Activated CD4-positive, alpha-beta T cell treated with anti-CD3 and anti-CD28 coated beads, Interleukin-2, amount 50 U/mL, for 24 hours (primary cell): ENCODE measurements around the gene PHACTR3.

Source experiments
- DNase-seq, 2 donors: peaks; one replicate each; pipeline ENCODE4 v3.0.0-alpha.2; 2020; ENCODE audit warnings: low read depth in 1 of 2, low spot score in 1 of 2

Gene PHACTR3

GRCh38 chr20:59747671-59748515 lies 143.6 kb downstream of the PHACTR3 start:
- no peak for DNase-seq

DNA sequence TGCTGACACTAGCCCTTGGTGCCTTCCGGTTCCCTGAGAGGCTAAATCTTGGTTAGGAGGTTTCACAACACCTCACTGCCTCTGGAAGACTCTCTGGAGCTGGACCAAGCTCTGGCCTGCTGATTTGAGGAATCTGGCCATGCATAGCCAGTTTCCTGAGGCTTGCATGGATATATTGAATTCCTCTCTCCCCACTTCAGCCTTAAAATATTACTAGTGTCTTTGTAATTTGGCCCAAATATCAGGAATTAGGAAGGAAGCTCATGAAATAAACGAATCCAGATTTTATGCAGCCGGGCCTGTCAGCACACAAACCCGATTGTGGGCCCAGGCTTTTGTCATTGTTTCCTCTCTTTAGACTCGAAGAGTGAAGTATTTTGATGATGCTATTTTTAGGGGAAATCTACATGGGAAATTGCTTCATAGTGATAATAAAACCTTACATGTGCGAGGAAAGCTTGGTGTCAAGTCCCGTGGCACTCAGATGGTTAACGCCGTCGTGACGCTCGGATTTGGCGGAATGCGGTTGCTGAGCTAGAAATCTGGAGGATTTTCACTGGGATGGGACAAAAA lies 144.4 kb downstream of the PHACTR3 start:
- DNase-seq = no peak

- no peak for DNase-seq
These were observed 145.0 kb downstream of the PHACTR3 start for GRCh38 chr20:59749301-59749700.

- no peak for DNase-seq
These were observed 146.0 kb downstream of the PHACTR3 start for GRCh38 chr20:59750209-59750840.

GRCh38 chr20:59751075-59751711 lies 146.9 kb downstream of the PHACTR3 start:
- DNase-seq = no peak

DNA sequence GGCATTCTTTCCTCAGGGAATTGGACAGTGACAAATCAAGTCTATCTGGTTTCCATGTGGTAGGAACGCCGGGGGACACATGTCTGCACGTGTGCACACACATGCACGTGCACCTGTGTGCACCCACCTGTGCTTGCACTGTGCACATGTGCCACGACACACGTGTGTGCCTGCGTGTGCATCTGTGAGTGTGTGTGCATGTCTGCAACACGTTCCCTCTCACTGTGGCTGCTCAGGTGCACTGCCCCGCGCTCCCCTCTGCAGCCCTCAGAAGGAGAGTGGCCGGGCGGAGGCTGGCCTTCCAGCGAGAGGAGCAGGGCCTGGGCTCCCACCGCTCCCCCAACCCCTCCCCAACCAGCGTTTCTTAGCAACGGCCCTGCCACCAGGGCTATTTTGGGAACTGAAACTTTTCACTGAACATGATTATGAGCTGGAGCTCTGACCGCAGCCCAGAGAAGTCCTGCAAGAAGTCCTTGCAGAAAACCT lies 147.8 kb downstream of the PHACTR3 start:
- DNase-seq = no peak

DNA sequence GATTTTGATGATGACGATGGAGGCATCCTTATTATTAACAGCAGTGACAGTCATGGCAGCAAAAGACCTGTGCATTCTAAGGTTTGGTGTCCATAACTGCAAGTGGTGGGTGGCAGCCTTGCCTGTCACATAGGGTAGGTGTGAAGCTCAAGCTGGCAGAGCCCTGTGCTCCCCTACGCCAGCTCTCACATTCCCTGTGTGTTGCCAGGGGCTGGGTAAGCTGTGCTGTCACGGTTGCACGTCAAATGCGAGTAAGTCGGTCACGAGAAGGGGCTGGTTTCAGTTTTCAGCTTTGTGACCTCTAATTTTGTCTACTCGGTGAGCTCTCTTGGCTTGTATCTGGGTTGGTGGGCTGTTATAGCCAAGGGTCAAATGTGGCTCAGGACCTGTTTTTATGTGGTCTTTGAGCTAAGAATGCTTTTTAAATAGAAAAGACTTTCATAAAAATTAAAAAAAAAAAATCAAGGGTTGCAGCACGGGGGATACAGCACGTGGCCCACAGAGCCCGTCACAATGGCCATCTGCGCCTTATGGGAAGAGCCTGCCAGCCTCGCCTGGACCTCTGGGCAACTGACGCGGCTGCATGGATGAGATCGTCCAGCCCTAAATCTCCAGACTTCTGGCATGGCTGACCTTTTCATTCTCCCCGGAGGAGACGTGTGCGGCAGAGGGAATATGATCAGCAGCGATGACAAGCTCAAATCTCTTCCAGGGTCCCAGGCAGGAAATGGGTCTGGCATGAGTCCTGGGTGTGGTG lies 148.5 kb downstream of the PHACTR3 start:
- no peak for DNase-seq

DNA sequence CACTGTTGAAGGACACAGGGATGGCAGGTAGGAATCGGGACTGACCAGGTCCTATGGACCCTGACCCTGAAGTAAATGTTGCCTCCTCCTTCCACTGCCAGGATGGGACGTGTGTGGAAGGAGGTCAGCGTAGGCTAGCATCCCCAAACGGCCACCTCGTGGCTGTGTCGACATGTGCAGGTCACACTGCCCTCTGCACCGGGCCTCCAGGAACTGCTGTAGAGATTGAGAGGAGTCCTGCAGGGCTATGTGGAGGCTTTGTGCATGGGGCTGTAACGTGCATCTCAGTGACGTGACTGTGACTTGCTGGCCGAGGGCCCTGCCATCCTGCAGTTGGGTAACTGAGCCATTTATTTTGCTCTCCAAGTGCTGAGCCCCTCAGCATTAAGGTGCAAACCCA lies 149.5 kb downstream of the PHACTR3 start:
- no peak for DNase-seq

DNA sequence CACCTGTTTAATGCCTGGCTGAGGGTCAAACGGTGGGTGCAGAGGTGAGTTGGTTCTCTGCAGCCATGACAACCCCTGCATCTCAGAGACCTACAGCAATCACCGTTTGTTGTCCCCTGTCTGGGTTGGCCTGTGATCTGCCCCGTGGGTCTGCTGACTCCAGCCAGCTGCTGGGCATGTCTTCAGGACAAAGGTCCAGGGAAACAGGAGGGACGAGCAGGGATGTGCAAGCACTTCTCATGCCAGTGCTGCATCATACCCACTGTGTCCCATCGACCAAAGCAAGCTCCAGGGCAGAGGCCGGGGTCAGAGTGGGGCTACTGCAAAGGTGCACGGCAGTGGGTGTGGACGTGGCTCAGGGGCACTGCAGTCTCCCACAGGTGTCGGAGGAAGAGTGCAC lies 150.2 kb downstream of the PHACTR3 start:
- no peak for DNase-seq

GRCh38 chr20:59756241-59756640 lies 151.9 kb downstream of the PHACTR3 start:
- DNase-seq = no peak

DNA sequence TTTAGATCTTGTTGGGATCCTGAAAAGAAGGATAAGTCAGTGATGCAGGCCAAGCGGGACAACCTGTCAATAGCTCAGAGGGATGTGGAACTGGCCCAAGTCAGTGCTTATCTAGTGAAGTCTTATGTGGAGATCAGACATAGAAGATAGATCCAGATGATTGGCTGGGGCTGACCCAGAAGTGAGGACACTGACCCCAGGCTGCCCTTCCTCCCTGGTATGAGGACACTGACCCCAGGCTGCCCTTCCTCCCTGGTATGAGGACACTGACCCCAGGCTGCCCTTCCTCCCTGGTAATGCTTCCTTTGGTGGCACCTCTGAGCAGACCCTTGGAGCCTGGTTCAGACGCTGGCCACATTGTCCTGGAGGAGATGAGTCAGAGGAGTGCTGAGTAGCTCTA lies 159.7 kb downstream of the PHACTR3 start:
- DNase-seq = no peak

GRCh38 chr20:59765599-59766177 lies 161.3 kb downstream of the PHACTR3 start:
- DNase-seq = no peak

DNA sequence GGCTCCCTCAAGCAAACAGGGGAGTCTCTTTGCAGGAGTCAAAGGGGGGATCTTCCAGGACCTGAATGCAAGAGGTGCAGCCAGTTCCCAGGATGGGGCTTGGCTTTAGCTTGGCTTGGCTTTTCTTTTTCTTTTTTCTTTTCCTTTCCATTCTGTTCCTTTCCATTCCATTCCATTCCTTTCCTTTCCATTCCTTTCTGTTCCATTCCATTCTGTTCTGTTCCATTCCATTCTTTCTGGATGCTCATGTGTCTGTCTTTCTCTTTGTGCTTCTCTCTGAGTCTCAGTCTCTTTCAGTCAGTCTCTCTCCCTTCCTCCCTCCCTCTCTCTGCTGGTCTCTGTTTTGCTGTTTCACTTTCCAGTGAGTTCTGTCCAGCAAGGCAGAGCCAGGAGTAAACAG lies 163.3 kb downstream of the PHACTR3 start:
- DNase-seq = no peak

DNA sequence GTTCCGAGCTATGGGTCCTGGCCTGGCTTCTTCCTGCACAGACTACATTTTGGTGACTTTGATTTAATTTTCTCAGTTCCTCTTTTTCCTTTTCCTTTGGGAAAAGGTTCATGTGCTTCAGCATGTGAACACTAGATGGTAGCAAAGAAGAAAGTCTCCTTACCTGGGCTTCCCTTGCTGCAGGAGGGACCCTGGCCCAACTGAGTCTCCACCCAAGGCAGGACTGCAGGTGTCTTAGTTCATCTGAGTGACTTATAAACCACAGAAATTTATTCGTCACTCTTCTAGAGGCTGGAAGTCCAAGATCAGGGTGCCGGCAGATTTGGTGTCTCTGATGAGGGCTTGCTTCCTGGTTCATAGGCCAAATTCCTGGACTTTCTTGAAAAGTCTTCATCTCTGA lies 165.9 kb downstream of the PHACTR3 start:
- no peak for DNase-seq

GRCh38 chr20:59770851-59771250 lies 166.5 kb downstream of the PHACTR3 start:
- DNase-seq = no peak

- DNase-seq = no peak
These were observed 167.4 kb downstream of the PHACTR3 start for GRCh38 chr20:59771506-59772372.

- no peak for DNase-seq
These were observed 168.0 kb downstream of the PHACTR3 start for GRCh38 chr20:59772373-59772705.

DNA sequence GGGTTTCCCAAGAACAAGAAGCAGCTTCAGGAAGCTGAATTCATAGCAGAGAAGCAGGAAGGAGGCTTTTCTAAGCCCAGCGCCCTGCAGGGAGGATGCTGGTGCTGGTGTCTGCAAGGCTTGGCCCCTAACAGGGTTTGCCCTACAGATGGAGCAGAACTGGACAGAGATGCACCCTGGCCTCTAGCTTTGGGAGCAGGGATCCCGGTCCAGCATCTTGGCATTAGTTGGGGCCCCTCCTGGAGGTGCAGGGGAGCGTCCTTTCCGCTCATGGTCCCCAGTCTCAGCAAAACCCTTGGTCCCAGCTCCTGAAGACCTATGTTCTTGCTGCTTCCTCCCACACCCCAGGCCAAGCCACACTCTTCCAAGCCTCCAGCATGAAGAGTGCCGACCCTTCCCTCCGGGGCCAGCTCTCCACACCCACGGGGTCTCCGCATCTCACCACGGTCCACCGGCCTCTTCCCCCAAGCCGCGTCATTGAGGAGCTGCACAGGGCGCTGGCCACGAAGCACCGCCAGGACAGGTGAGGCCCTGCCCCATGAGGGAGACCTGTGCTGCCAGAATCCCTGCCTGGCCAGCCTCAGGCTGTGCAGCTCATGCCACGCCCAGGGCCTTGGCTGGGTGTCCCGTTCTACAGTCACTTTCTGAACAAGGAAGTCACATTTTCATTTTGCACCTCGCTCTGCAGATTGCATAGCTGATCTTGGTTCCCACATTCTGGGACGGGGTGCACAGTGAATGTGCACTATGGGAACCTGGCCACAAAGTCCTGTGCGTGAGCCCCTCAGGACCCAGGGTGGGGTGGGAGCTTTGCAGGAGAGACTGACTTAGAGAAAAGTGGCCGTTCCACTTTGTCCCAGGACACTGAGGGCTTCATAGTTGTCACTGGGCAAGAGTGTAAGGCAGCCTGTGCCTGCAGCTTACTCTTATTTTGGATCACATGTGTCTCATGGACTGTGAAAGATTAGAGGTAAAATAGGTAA lies 168.9 kb downstream of the PHACTR3 start:
- no peak for DNase-seq

- no peak for DNase-seq
These were observed 169.9 kb downstream of the PHACTR3 start for GRCh38 chr20:59774204-59774641.
